ENCODE measurements around the gene CAPSL. TPM values are rescaled to one million over a fixed set of nuclear protein-coding genes. Genes with fewer than 3 reads are reported as not detected.
A peak's percentile ranks its signal among the peaks of the same experiment; 100 is the strongest.
"Not testable (repeated sequence)": the region's sequence is repeated elsewhere in the genome, so short reads cannot be mapped to it uniquely, and the experiment has no call there.

The CAPSL gene
- total RNA-seq (ENCODE audit: low replicate concordance) = 0.45 and 2.3 TPM in 2 replicates
- long read RNA-seq, partial matches to known transcripts = 0 of 2 reads
- long read RNA-seq, other reads (novel, unspliced or antisense) = 0 of 2 reads

- no peak for TF ChIP-seq CTCF (conservative IDR thresholded peaks at IDR 0.05)
- H3K27ac Mint-ChIP-seq = peak within 1 kb of the TSS; percentile 30
- peak within 1 kb of the TSS; percentile 35 for H3K4me3 Mint-ChIP-seq
- peaks cover 16% of the 10 kb centered on the region for H3K27me3 Mint-ChIP-seq
- H3K36me3 Mint-ChIP-seq = no peaks in the 10 kb centered on the region
- no peaks in the 10 kb centered on the region for H3K4me1 Mint-ChIP-seq (ENCODE audit: unreplicated experiment)
- no peak for DNase-seq (ENCODE audit: extremely low spot score, unreplicated experiment)
- H3K9me3 Mint-ChIP-seq = no peaks in the 10 kb centered on the region
These were observed at the start of gene CAPSL for GRCh38 chr5:35938568-35939227. CAPSL (minus strand) TSS chr5:35938622; CDS start chr5:35921120, 17,502 bp downstream.

GRCh38 chr5:35987776-35988175, 49.4 kb upstream of the CAPSL start:
- DNase-seq (ENCODE audit: extremely low spot score, unreplicated experiment) = no peak
- peaks cover 8% of the 10 kb centered on the region for H3K4me1 Mint-ChIP-seq (ENCODE audit: unreplicated experiment)
- no peaks in the 10 kb centered on the region for H3K9me3 Mint-ChIP-seq
- H3K27me3 Mint-ChIP-seq = peaks cover 45% of the 10 kb centered on the region
- H3K36me3 Mint-ChIP-seq = no peaks in the 10 kb centered on the region
- no peak overlapping the region for H3K4me3 Mint-ChIP-seq
- TF ChIP-seq CTCF (conservative IDR thresholded peaks at IDR 0.05) = no peak
- H3K27ac Mint-ChIP-seq = no peak overlapping the region

- Mint-ChIP-seq H3K4me1 (ENCODE audit: unreplicated experiment) (no peaks in the 10 kb centered on the region), H3K27me3 (no peaks in the 10 kb centered on the region), H3K4me3 (no peak overlapping the region), H3K9me3 (peaks cover 8% of the 10 kb centered on the region), H3K27ac (no peak overlapping the region), H3K36me3 (no peaks in the 10 kb centered on the region)
- no peak for DNase-seq (ENCODE audit: extremely low spot score, unreplicated experiment)
- TF ChIP-seq CTCF (conservative IDR thresholded peaks at IDR 0.05) = no peak
These were observed 41.3 kb upstream of the CAPSL start for GRCh38 chr5:35979715-35980114.

GRCh38 chr5:35976859-35977258, 38.4 kb upstream of the CAPSL start:
- H3K4me3 Mint-ChIP-seq; H3K4me1 Mint-ChIP-seq (ENCODE audit: unreplicated experiment); H3K27me3 Mint-ChIP-seq; H3K36me3 Mint-ChIP-seq; DNase-seq (ENCODE audit: extremely low spot score, unreplicated experiment); H3K27ac Mint-ChIP-seq; H3K9me3 Mint-ChIP-seq: not testable (repeated sequence)

GRCh38 chr5:35974570-35974969, 36.1 kb upstream of the CAPSL start:
- no peaks in the 10 kb centered on the region for H3K9me3 Mint-ChIP-seq
- no peak overlapping the region for H3K4me3 Mint-ChIP-seq
- no peak for TF ChIP-seq CTCF (conservative IDR thresholded peaks at IDR 0.05)
- no peak overlapping the region for H3K27ac Mint-ChIP-seq
- H3K27me3 Mint-ChIP-seq = no peaks in the 10 kb centered on the region
- H3K4me1 Mint-ChIP-seq (ENCODE audit: unreplicated experiment) = no peaks in the 10 kb centered on the region
- H3K36me3 Mint-ChIP-seq = no peaks in the 10 kb centered on the region
- no peak for DNase-seq (ENCODE audit: extremely low spot score, unreplicated experiment)

GRCh38 chr5:35971878-35972210, 33.4 kb upstream of the CAPSL start:
- H3K9me3 Mint-ChIP-seq = no peaks in the 10 kb centered on the region
- DNase-seq (ENCODE audit: extremely low spot score, unreplicated experiment) = no peak
- no peaks in the 10 kb centered on the region for H3K36me3 Mint-ChIP-seq
- H3K27ac Mint-ChIP-seq = no peak overlapping the region
- no peaks in the 10 kb centered on the region for H3K4me1 Mint-ChIP-seq (ENCODE audit: unreplicated experiment)
- no peak for TF ChIP-seq CTCF (conservative IDR thresholded peaks at IDR 0.05)
- H3K4me3 Mint-ChIP-seq = no peak overlapping the region
- no peaks in the 10 kb centered on the region for H3K27me3 Mint-ChIP-seq
